ENCODE data around the gene ACTR3. TPM values are rescaled to one million over a fixed set of nuclear protein-coding genes. Genes with fewer than 3 reads are reported as not detected.

ACTR3 gene
- total and polyA plus RNA-seq, 2 of the 8 experiments (the other 6 are each of a cell fraction or from before 2014, with no cell fraction given), result 51.7 to 184 TPM

GRCh38 chr2:113922335-113922734, 32.4 kb downstream of the ACTR3 start:
- ChIA-PET POLR2A (ENCODE audit: partially characterized antibody) (no interaction called here), CTCF (ENCODE audit: partially characterized antibody) (no interaction called here)
- no peak overlapping the region for H2BK5ac ChIP-seq (ENCODE audit: low read depth, low read length)
- peaks cover 0 to 15% (median 0%) of the 10 kb centered on the region in 4 experiments; a peak in 7 of 8 replicates for H3K36me3 ChIP-seq (ENCODE audit: control insufficient read depth in 2 of 4, insufficient read depth in 4 of 4, low read length in 3 of 4)
- H3K4ac ChIP-seq (replicated peaks; ENCODE audit: insufficient read length, low read depth, low read length), result no peak overlapping the region
- H2BK12ac ChIP-seq (ENCODE audit: low read depth, low read length), result no peak overlapping the region
- no peak overlapping the region for H3K4me3 ChIP-seq (ENCODE audit: extremely low read depth in 1 of 4, insufficient read depth in 2 of 4, low read depth in 3 of 4, low read length in 4 of 4)
- H3K56ac ChIP-seq (replicated peaks; ENCODE audit: insufficient read length, low read depth, low read length), result no peak overlapping the region
- no peaks in the 10 kb centered on the region for H3K9me3 ChIP-seq (ENCODE audit: insufficient read depth in 2 of 2, low read depth in 1 of 2, low read length in 1 of 2)
- H2BK120ac ChIP-seq (replicated peaks; ENCODE audit: low read depth, low read length), result no peak overlapping the region
- H3K4me1 ChIP-seq (replicated peaks in 1 of 4; ENCODE audit: control insufficient read depth in 3 of 4, insufficient read depth in 4 of 4, low read length in 3 of 4), result no peaks in the 10 kb centered on the region
- no peak overlapping the region for H3K18ac ChIP-seq (ENCODE audit: extremely low read depth, low read length)
- H4K91ac ChIP-seq (replicated peaks; ENCODE audit: insufficient read length, low read length), result no peak overlapping the region
- H3K79me1 ChIP-seq (ENCODE audit: low read depth, low read length), result no peaks in the 10 kb centered on the region
- no peak overlapping the region for H2BK15ac ChIP-seq (ENCODE audit: low read length)
- no peak overlapping the region for H3K14ac ChIP-seq (ENCODE audit: insufficient read length)
- H3K79me2 ChIP-seq (ENCODE audit: control insufficient read depth in 1 of 2, insufficient read depth in 2 of 2, low read length in 2 of 2), result peaks cover 0 to 31% of the 10 kb centered on the region in 2 experiments; a peak in 2 of 4 replicates
- no peak overlapping the region for H3K27ac ChIP-seq (ENCODE audit: low read depth, low read length)
- H2AFZ ChIP-seq (ENCODE audit: low read length), result no peak overlapping the region
- no peak overlapping the region for H2AK5ac ChIP-seq (ENCODE audit: low read depth, low read length)
- 94% methylated on average over 6 of the region's 6 CpGs; no CpG with 5 or more reads in 1 of the 2 experiments for WGBS, 2 experiments (ENCODE audit: extremely low coverage in 1 of 2, insufficient coverage in 1 of 2, insufficient read length in 1 of 2, insufficient replicate concordance in 2 of 2, low coverage in 1 of 2, low lambda C conversion rate in 2 of 2, missing lambda C conversion rate in 1 of 2)
- no peak for FAIRE-seq
- no peak for DNase-seq (ENCODE audit: low read depth in 1 of 2, low spot score in 2 of 2)
- TF ChIP-seq SP4 (IDR thresholded peaks at IDR 0.05; ENCODE audit: low read length) (no peak), POLR2AphosphoS5 (IDR thresholded peaks at IDR 0.05; ENCODE audit: low read depth, low read length) (no peak), MAFK (IDR thresholded peaks at IDR 0.05; ENCODE audit: low read depth, low read length) (no peak)
- no peaks in the 10 kb centered on the region for H3K23me2 ChIP-seq (ENCODE audit: low read depth, low read length)
- no peak overlapping the region for H2BK20ac ChIP-seq (ENCODE audit: low read length)
- H3K9ac ChIP-seq (replicated peaks in 1 of 4; ENCODE audit: extremely low read depth in 1 of 4, low read depth in 3 of 4, low read length in 3 of 4), result no peak overlapping the region
- H3K4me2 ChIP-seq (ENCODE audit: insufficient read depth in 1 of 2, low read depth in 2 of 2, low read length in 2 of 2), result no peak overlapping the region
- H3K27me3 ChIP-seq (replicated peaks in 1 of 4; ENCODE audit: control insufficient read depth in 3 of 4, extremely low read depth in 1 of 4, insufficient read depth in 3 of 4, low read length in 3 of 4), result no peaks in the 10 kb centered on the region
- no peak overlapping the region for H4K5ac ChIP-seq (ENCODE audit: insufficient read length, low read depth, low read length)
- H4K20me1 ChIP-seq (replicated peaks in 1 of 2; ENCODE audit: control insufficient read depth in 1 of 2, insufficient read depth in 2 of 2, low read length in 2 of 2), result peaks cover 0 to 6% of the 10 kb centered on the region in 2 experiments
- H4K8ac ChIP-seq (ENCODE audit: extremely low read depth, insufficient read depth, low read length), result no peak overlapping the region
- no peak overlapping the region for H3K23ac ChIP-seq (ENCODE audit: insufficient read length)
